HuH-7 (cell line): Measurements from ENCODE around the gene GNG8.

Experiments used
- DNase-seq: peaks from one replicate; pipeline ENCODE4 v3.0.0; 2011; ENCODE audit warnings: low spot score

GNG8 gene

GRCh38 chr19:46602392-46603194 is 33.4 kb downstream of the GNG8 start:
- DNase-seq: no peak

DNA sequence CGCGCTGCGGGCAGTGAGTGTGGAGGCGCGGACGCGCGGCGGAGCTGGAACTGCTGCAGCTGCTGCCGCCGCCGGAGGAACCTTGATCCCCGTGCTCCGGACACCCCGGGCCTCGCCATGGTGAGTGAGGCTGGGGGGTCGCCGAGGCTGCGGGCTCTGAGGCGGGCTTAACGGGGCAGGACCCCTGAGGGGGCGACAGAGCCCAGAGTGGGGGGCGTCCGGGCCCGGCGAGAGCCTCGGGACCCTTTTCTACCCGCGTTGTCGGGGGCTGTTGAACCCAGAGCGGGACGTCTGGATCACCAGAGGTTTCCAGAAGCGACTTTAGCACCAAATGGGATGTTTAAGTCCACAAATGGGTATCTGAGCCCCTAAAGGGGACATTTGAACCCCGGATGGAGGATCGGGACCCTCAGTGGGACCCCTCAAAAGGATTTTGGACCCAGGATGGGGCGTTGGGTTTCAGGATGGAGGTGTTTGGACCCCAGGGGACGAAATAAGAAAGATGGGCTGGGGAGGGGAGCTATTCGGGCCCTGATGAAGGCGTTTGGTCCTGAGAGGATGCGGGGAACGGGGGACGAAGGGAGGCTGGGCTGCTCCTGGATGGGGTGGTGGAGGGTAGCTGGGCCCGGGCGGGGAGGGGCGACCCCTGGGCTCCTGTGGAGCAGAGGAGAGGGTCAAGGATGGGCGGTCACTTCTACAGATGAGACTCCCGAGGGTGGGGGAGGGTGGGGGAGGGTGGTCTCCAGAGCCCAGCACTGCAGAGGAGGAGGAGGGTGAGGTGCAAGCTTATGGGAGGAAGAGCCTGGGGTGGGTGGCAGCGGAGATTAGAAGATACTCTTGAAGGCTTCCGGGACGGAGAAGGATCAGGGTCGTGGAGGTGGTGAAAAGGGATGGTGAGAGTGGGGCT is 34.4 kb downstream of the GNG8 start, which contains the start of gene CALM3:
CALM3 (plus strand) TSS at position 13 of the 907 bp plus-strand sequence; CDS start at position 118, 105 bp downstream.
- no peak for DNase-seq

DNA sequence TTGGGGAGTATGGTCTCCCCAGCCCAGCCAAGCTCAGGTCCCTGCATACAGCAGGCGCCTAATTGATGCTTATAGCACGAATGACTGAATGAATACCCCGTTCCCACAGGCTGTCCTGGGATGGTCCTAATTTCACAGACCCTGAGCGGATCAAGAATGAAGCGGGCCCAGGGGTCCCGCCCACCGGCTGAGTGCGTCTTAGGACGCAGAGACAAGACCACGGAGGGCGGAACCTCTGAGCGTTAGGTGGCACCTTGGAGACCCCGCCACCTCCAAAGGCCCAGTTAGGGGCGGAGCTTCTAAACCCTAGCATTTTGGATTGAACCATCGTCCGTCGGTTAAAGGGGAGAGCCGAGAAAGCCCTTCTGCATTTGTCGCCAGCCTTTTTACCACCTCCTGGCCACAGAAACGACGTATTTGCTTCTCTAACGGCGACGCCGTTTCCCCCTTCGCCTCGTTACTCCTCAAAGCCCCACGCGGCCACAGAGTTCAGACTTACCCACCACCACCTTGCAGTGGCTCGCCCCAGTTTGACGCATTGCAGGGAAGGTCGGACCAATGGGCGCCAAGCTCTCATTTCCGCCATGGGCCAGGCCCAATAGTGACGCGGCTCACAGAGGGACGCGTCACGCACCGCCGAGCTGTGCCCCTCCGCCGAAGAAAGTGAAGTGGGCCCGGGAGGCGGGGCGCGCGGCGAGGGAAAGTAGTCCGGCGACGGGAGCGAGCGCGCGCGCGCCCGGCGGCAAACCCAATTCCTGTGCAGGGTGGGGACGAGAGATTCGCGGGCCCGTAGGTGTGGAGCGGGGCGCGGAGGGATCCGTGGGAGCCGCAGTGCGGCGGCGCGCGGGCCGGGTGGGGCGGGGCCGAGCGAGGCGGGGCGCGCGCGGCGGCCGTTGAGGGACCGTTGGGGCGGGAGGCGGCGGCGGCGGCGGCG is 35.4 kb downstream of the GNG8 start:
- peak; percentile 94 for DNase-seq

GRCh38 chr19:46599716-46600373 is 36.2 kb downstream of the GNG8 start:
- DNase-seq: no peak

DNA sequence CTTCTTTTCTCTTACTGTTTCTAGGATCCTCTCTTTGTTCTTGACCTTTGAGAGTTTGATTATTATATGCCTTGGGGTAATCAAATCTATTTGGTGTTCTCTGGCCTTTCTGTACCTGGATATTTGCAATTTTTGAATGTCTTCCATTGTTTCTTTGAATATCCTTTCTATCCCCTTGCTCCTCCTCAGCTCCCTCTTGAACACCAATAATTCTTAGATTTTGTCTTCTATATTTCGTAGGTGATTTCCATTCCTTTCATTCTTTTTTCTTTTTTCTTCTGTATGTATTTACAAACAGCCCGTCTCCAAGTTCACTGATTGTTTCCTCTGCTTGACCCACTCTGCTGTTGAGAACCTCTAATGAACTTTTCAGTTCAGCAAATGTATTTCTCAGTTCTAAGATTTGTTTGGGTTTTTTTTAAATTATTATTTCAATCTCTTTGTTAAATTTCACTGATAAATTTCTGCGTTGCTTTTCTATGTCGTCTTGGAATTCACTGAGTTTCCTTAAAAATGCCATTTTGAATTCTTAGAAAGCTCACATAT is 37.6 kb downstream of the GNG8 start:
- DNase-seq: no peak

DNA sequence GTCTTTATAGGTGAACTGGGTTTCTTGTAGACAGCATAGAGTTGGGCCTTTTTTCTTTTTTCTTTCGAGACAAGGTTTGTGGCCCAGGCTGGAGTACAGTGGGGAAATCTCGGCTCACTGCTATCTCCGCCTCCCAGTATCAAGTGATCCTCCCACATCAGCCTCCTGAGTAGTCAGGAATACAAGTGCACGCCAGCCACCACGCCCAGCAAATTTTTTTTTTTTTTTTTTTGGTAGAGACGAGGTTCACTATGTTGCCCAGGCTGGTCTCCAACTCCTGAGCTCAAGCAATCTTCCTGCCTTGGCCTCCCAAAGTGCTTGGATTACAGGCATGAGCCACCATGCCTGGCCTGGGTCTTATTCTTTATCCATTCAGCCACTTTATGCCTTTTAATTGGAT is 40.0 kb downstream of the GNG8 start:
- no peak for DNase-seq

GRCh38 chr19:46591870-46592269 is 44.1 kb downstream of the GNG8 start:
- DNase-seq: no peak

GRCh38 chr19:46591254-46591653 is 44.7 kb downstream of the GNG8 start:
- DNase-seq: no peak

DNA sequence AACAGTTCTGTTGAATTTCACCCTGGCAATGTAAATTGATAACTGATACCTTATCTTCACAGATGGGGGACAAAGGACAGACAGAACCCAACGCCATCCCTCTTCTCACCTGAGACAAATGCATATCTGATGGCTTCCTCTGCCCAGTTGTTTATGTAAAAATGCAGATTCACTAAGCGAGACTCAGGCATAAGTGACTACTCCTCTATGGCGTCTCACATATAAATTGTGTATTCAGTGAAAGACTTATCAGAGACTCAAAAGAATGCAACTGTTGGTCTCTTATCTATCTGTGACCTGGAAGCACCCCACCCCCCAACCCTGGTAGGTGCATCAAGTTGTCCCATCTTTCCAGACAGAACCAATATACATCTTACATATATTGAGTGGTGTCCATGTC is 48.1 kb downstream of the GNG8 start:
- DNase-seq: no peak

DNA sequence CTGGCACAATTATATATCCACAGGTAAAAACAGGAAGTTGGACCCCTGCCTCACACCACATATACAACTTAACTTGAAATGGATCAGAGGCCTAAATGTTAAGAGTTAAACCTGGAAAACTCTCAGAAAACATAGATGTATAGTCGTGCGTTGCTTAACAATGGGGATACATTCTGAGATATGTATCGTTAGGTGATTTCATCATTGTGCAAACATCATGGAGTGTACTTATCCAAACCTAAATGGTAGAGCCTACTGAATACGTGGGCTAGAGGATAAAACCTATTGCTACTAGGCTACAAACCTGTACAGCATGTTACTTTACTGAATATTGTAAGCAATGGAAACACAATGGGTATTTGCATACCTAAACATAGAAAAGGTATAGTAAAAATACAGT is 49.7 kb downstream of the GNG8 start:
- DNase-seq: no peak

- DNase-seq: no peak
These were observed 50.5 kb downstream of the GNG8 start for GRCh38 chr19:46585539-46585938.
